Muscle of arm (tissue), 12 donors: ENCODE data around the gene TTPAL. TPM values are rescaled to one million over a fixed set of nuclear protein-coding genes. Genes with fewer than 3 reads are reported as not detected.
"Not testable (repeated sequence)": the region's sequence is repeated elsewhere in the genome, so short reads cannot be mapped to it uniquely, and the experiment has no call there.

Experiments used
- DNase-seq: peaks from one replicate; pipeline ENCODE4 v3.0.0-alpha.2; 2013
- polyA plus RNA-seq, 12 donors: library from polyadenylated mRNA; unstranded; fragments of 120-200 nt; gene quantifications; one replicate each; pipeline ENCODE4 v1.2.1, GENCODE V29; 2013; ENCODE audit not compliant: insufficient read length in 12 of 12

The TTPAL gene
- polyA plus RNA-seq, 12 donors: 3.9 to 13.7 (median 6.8) TPM; not detected in 1

GRCh38 chr20:44464514-44464913 is 11.2 kb upstream of the TTPAL start:
- no peak for DNase-seq

DNA sequence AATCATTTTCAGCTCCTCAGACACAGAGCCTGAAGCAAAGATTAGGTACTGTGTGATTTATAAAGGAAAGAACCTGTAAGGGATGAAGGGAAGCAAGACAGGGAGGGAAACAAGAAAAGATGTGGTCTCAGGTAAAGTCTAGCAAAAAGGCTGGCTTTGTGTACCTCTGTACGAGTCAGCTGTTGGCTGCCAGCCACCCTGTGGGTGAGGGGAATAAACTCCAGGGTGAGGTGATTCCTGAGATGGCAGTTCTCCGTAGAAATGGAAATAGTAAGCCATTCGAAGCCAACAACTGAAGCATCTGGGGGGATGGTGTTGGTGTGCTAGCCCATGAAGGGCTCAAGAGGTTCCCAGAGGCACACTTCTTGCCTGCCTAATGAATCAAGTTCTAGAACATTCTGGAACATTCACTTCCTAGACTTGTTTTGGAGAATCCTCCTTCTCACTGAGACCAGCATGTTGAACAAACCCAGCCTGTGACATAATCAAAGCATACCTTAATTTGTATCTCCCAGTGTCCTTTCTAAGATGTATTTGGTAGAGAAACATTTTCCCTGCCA is 10.6 kb upstream of the TTPAL start:
- DNase-seq: no peak

GRCh38 chr20:44467289-44467883 is 8.3 kb upstream of the TTPAL start:
- DNase-seq: no peak

- DNase-seq: no peak
These were observed 7.5 kb upstream of the TTPAL start for GRCh38 chr20:44468044-44468782.

- no peak for DNase-seq
These were observed 5.3 kb upstream of the TTPAL start for GRCh38 chr20:44470327-44470726.

GRCh38 chr20:44471481-44471882 is 4.2 kb upstream of the TTPAL start:
- no peak for DNase-seq

- not testable (repeated sequence) for DNase-seq
These were observed 3.4 kb upstream of the TTPAL start for GRCh38 chr20:44472283-44472682.

DNA sequence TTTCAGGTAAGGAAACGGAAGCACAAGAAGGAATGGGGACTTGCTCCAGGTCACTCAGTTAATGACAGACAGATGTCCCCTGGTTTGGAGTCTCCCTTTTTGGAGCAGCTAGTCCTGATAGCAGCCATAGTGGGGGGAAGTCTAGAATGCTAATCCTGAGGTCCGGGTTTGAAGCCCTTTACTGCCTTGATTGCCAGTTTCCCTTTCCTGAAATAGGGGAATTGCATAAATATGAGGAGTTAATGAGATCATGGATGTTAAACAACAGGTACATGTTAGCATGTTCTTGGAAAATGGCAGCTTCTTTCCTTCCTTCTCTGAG is 341 bp upstream of the TTPAL start:
- DNase-seq: peak; percentile 7

- no peak for DNase-seq
These were observed 1.5 kb downstream of the TTPAL start for GRCh38 chr20:44477151-44477550.

- no peak for DNase-seq
These were observed 2.5 kb downstream of the TTPAL start for GRCh38 chr20:44478206-44478605.

- DNase-seq: no peak
These were observed 4.0 kb downstream of the TTPAL start for GRCh38 chr20:44479643-44480042.

DNA sequence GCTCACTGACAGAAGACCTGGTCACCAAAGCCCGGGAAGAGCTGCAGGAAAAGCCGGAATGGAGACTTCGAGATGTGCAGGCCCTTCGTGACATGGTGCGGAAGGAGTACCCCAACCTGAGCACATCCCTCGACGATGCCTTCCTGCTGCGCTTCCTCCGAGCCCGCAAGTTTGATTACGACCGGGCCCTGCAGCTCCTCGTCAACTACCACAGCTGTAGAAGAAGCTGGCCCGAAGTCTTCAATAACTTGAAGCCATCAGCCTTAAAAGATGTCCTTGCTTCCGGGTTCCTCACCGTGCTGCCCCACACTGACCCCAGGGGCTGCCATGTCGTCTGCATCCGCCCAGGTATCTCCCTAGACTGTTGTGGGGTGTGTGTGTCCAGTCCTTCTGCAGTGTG is 4.4 kb downstream of the TTPAL start:
- DNase-seq: no peak

DNA sequence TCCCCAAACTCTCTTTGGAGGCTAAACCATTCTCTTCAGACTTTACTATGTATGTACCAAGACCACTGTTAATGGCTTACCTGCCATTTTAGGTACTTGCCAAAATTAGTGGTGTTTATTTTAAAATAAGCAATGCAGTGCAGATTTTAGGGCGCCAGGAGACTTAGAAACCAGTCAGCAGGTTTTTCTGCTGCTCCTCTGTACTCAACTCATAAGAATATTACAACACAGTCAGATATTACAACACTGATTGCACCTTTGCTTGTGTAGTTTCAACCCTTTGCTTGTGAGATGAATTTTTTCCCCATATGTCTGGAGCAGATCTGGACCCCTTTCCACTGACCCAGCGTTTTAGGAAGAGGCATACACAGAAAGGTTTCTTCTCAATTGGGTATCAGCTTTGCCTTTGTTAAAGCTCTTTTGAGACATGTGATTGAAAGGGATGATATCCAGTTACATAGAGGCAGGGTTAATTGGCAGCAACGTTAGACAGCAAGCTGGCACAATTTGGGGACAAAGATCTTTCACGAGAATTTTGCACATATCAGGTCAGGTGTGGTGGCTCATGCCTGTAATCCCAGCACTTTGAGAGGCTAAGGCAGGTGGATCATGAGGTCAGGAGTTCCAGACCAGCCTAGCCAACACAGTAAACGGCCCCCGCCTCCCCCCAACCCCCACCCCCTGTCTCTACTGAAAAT is 6.2 kb downstream of the TTPAL start:
- DNase-seq: no peak

DNA sequence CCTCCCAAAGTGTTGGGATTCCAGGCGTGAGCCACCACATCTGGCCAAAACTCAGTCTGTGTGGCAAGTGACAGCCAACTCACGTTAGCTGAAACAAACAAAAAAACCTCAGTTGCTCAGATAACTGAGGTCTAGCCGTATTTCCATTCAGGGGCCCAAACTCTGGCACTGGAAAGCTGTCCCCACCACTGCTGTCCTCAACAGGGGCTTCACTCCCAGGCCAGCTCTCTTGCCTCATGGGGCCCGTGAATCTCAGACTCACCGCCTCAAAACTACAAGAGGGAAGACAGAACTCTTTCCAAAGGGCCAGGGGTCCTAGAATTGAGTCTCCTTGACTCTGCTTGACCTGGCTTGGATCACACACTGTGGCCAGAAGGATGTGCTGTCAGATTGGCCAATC is 7.4 kb downstream of the TTPAL start:
- DNase-seq: no peak

- no peak for DNase-seq
These were observed 9.6 kb downstream of the TTPAL start for GRCh38 chr20:44485078-44485829.

GRCh38 chr20:44485830-44486198 is 10.1 kb downstream of the TTPAL start:
- DNase-seq: no peak

- DNase-seq: no peak
These were observed 12.9 kb downstream of the TTPAL start for GRCh38 chr20:44488551-44488950.

- no peak for DNase-seq
These were observed 13.5 kb downstream of the TTPAL start for GRCh38 chr20:44489223-44489622.

DNA sequence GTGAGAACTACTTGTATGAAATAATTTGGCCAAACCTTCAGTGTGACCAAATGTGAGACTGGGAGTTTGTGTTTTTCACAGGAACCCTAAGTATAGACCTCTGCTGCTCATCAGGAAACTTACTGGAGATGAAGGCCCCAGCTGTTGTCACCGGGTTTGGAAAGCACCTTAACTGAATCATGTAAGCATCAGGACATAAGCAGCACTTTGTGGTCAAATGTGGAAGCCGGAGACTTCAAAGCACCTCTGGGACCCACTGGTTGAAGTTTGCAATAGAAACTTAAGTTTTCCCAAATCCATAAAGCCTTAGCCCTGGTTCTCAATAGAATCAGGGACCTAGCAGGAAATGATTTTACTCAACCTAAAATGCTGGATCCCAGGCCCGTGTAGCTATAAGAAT is 14.3 kb downstream of the TTPAL start:
- no peak for DNase-seq

DNA sequence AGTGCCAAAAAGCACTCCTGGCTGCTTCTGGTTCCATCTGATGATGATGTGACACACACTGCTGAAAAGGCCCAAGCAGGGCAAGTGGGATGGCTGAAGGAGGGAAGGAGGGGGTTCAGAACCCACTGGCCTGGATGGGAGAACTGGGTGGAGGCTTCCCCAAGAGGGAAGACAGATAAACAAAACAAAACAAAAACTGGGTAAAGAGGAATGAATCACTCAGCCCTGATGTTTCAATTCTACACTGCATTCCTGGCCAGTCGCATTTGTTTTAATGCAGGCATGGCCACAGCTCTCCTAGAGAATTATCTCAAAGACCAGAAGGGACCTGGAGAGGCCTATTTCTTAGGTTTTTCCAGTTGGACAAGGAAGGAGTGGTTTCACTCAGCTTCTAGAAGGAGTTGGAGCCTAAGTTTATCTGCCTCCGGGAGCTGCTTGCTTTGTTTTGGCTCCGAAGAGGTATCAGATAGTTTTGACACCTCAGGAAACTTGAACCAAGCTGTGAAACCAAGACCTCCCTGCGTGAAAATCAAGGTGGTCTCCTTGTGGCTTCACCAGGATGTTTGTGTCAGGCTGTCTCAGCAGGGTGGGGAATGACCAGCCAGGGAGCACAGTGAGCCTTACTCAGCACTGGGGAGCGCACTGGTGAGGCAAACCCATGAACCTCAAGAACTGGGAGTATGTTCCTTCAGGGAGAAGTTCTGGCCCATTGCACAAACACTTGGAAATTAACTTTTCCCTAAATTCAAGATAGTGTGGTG is 16.1 kb downstream of the TTPAL start:
- DNase-seq: no peak

DNA sequence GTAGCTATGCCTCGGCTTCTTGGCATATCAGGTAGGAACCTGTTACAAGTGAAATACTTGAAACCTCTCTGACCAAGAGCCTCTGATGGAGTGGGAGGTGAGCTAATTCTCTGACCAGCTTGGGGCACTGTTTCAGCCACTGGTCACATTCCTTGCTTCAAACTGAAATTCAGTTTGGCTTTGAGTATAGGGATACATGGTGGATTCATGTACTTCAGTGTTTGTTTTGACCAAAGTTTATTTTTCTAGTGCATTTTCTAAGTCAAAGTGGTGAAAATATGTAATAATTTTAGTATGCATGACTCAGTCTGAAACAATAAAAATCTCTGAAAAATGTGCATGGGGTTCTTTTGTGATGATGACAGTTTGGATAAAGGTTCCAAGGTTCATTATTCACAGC is 18.6 kb downstream of the TTPAL start:
- no peak for DNase-seq

- DNase-seq: no peak
These were observed 19.0 kb downstream of the TTPAL start for GRCh38 chr20:44494681-44495080.
